Lower leg skin (tissue), 3 donors: ENCODE results near the gene NAPB.

Experiments
- CTCF ChIP-seq, 3 donors: fragments of 450-650 bp; IDR thresholded peaks; one replicate each; pipeline ENCODE4 v1.5.1; 2016; ENCODE audit warnings: antibody characterized with exemption in 3 of 3, mild to moderate bottlenecking in 3 of 3, moderate library complexity in 2 of 3
- POLR2A ChIP-seq, 2 donors: fragments of 450-650 bp; IDR thresholded peaks; one replicate each; pipeline ENCODE4 v1.6.1; 2016 to 2017; ENCODE audit warnings: antibody characterized with exemption in 2 of 2, mild to moderate bottlenecking in 1 of 2, moderate library complexity in 1 of 2

DNA sequence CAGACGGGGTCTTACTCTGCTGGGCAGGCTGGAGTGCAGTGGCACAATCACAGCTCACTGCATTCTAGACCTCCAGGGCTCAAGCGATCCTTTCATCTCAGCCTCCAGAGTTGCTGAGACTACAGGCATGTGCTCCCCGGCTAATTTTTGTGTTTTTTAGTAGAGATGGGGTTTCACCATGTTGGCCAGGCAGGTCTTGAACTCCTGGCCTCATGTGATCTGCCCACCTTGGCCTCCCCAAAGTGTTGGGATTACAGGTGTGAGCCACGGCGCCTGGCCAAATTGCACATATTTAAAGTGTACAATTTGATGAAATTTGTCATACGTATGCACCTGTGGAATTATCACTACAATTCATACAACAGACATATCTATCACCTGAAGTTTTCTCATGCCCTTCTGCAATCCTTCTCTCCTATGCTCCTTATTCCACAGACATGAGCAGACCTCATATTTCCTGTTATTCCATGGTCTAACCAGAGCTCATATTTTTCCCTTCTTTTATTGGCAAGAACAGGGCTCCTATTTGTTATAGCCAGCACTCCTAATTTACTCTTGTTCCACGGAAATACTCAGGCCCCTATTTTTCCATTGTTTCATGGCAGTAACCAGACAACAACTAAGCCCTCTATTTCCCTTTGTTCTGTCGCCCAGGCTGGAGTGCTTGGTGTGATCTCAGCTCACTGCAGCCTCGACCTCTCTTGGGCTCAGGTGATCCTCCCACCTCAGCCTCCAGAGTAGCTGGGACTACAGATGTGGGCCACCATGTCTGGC lies 16.0 kb upstream of the NAPB start:
- TF ChIP-seq CTCF (IDR thresholded peaks at IDR 0.05) (no peak), POLR2A (IDR thresholded peaks at IDR 0.05) (no peak)
